Smooth muscle cell (in vitro differentiated cells): ENCODE measurements around the gene SCAMP2. TPM values are rescaled to one million over a fixed set of nuclear protein-coding genes. Genes with fewer than 3 reads are reported as not detected.

Source experiments
- DNase-seq: peaks from one replicate; lab custom pipeline; 2025; ENCODE audit not compliant: unreplicated experiment; lab: John Stamatoyannopoulos, UW
- H2AFZ ChIP-seq: fragments of 200-600 bp; sonication (generic); 2 replicates; pipeline ENCODE4 v1.6.0; 2016; ENCODE audit warnings: antibody characterized with exemption, low read depth, mild to moderate bottlenecking
- H3F3A ChIP-seq: fragments of 200-600 bp; sonication (generic); 2 replicates; pipeline ENCODE4 v1.6.0; 2017; ENCODE audit warnings: antibody characterized with exemption, low read depth
- H3K27ac ChIP-seq: fragments of 200-600 bp; sonication (generic); 2 replicates; pipeline ENCODE4 v1.5.1; 2016; ENCODE audit warnings: low read depth, mild to moderate bottlenecking
- H3K27me3 ChIP-seq: fragments of 200-600 bp; sonication (generic); 2 replicates; pipeline ENCODE4 v1.6.1; 2016; ENCODE audit warnings: low read depth, mild to moderate bottlenecking
- H3K36me3 ChIP-seq: fragments of 200-600 bp; sonication (generic); 2 replicates; pipeline ENCODE4 v1.5.1; 2016; ENCODE audit warnings: low read depth
- H3K4me1 ChIP-seq: fragments of 200-600 bp; sonication (generic); 2 replicates; pipeline ENCODE4 v1.5.1; 2016; ENCODE audit warnings: low read depth
- H3K4me2 ChIP-seq: fragments of 200-600 bp; sonication (generic); 2 replicates; pipeline ENCODE4 v1.6.0; 2016; ENCODE audit warnings: mild to moderate bottlenecking
- H3K4me3 ChIP-seq: fragments of 200-600 bp; sonication (generic); 2 replicates; pipeline ENCODE4 v1.5.1; 2016; ENCODE audit warnings: mild to moderate bottlenecking
- H3K79me2 ChIP-seq: fragments of 200-600 bp; sonication (generic); 2 replicates; pipeline ENCODE4 v1.6.0; 2016; ENCODE audit warnings: low read depth, mild to moderate bottlenecking
- H3K9ac ChIP-seq: fragments of 200-600 bp; sonication (generic); 2 replicates; pipeline ENCODE4 v1.6.0; 2016; ENCODE audit warnings: low read depth
- H3K9me3 ChIP-seq: fragments of 200-600 bp; sonication (generic); replicated peaks from 2 replicates; pipeline ENCODE4 v1.5.1; 2016; ENCODE audit warnings: low read depth
- H4K20me1 ChIP-seq: fragments of 200-600 bp; sonication (generic); 2 replicates; pipeline ENCODE4 v1.6.0; 2016; ENCODE audit warnings: low read depth
- WGBS: methylation state at CpG from one replicate; pipeline ENCODE4 v1.1.7; 2016; ENCODE audit warnings: low lambda C conversion rate; 5-methylcytosine and 5-hydroxymethylcytosine counted together
- polyA plus RNA-seq: library from polyadenylated mRNA; unstranded; fragments of >200 nt; fragmentation: Nextera tagmentation; extraction: Ambion mirVana; gene quantifications from 2 replicates; pipeline ENCODE4 v1.2.1, GENCODE V29; 2016
- total RNA-seq: library from RNA; depleted of rRNA; stranded (reverse); fragments of >200 nt; gene quantifications from 2 replicates; pipeline ENCODE4 v1.2.3, GENCODE V29; 2014
- TF ChIP-seq, protein P1 (sequence below): fragments of 200-600 bp; sonication (generic); IDR thresholded peaks from 2 replicates; pipeline ENCODE4 v1.5.1; 2017; ENCODE audit warnings: borderline replicate concordance, mild to moderate bottlenecking, antibody characterized with exemption; ENCODE audit not compliant: insufficient read depth, poor library complexity, severe bottlenecking

Gene SCAMP2
- total and polyA plus RNA-seq, 2 experiments from 2014 or later, result 55.5 to 80.3 TPM

DNA sequence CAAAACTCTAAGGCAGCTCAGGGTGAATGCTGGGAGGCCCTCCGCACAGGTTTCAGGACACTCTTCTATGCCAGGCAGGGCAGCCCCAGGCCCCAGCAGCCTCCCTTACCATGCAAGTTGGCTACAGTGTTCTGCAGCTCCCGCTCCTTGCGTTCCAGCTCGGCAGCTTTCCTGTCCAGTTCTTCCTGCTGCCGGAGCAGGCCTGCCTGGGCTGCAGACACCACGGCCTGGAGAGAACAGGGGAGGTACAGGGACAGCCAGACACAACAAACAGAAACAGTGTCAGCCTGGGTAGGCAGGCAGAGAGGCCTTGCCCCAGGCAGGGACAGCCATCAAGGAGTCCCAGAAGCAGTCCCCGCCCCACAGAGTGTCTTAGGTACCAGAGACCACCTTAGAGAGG is 21.2 kb downstream of the SCAMP2 start:
- H3K9ac ChIP-seq, result no peak overlapping the region
- WGBS, result 86% methylated on average over 7 of the region's 7 CpGs
- no peak overlapping the region for H3K4me2 ChIP-seq

DNA sequence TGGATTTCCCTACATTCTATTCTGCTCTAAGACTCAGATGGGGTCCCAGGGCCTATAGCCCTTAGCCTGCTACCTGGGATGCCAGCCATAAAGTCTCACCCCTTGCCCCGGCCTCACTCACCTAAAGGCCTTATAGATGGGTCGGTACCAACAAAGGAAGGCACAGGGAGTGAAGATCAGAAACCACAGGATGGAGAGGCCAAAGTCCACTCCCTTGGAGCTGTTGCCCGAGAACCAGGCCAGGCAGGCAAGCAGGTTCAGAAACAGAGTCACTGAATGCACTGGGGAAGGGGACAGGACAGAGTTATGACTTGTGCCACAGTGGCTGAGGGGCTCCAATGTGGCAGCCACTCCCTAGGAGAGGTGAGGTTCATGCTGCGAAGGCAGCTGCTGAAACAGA is 22.8 kb downstream of the SCAMP2 start:
- DNase-seq, result no peak
- Histone ChIP-seq H3K9ac (no peak overlapping the region), H2AFZ (no peak overlapping the region), H3K79me2 (no peaks in the 10 kb centered on the region), H3K4me3 (no peak overlapping the region), H3K4me2 (no peak overlapping the region), H3K36me3 (no peaks in the 10 kb centered on the region), H3K9me3 (no peaks in the 10 kb centered on the region), H3K27me3 (no peaks in the 10 kb centered on the region), H4K20me1 (peaks cover 14% of the 10 kb centered on the region), H3F3A (no peaks in the 10 kb centered on the region), H3K4me1 (no peaks in the 10 kb centered on the region), H3K27ac (no peak overlapping the region)
- TF ChIP-seq, protein P1, sequence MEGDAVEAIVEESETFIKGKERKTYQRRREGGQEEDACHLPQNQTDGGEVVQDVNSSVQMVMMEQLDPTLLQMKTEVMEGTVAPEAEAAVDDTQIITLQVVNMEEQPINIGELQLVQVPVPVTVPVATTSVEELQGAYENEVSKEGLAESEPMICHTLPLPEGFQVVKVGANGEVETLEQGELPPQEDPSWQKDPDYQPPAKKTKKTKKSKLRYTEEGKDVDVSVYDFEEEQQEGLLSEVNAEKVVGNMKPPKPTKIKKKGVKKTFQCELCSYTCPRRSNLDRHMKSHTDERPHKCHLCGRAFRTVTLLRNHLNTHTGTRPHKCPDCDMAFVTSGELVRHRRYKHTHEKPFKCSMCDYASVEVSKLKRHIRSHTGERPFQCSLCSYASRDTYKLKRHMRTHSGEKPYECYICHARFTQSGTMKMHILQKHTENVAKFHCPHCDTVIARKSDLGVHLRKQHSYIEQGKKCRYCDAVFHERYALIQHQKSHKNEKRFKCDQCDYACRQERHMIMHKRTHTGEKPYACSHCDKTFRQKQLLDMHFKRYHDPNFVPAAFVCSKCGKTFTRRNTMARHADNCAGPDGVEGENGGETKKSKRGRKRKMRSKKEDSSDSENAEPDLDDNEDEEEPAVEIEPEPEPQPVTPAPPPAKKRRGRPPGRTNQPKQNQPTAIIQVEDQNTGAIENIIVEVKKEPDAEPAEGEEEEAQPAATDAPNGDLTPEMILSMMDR, result no peak
- 96% methylated on average over 4 of the region's 4 CpGs for WGBS

More for the DNA sequence above, 21.2 kb downstream of the SCAMP2 start:
- Histone ChIP-seq H3K27me3 (no peaks in the 10 kb centered on the region), H3F3A (no peaks in the 10 kb centered on the region), H3K27ac (no peak overlapping the region), H3K4me3 (no peak overlapping the region), H2AFZ (no peak overlapping the region), H3K79me2 (no peaks in the 10 kb centered on the region), H3K4me1 (no peaks in the 10 kb centered on the region), H3K9me3 (no peaks in the 10 kb centered on the region), H3K36me3 (no peaks in the 10 kb centered on the region), H4K20me1 (peaks cover 28% of the 10 kb centered on the region)
- no peak for DNase-seq
- TF ChIP-seq, protein P1, result no peak

DNA sequence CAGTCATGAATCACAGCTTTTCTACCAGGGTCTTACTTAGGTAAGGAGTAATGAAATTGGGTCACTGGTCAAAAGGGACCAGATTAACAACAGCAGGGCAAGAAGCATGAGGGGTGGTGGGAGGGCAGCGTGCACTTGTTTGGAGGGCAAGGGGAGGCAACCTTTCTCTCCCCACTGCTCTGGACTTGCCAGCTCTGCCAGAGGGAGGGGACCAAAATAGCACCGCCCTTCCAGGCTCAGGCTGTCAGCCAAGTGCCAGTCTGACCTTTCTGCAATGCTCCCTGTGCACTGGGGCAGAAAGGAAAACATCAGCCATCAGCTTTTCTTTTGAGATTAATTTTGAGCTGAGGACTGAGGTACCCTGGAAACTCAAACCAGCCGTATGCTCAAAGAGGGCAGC is 25.7 kb downstream of the SCAMP2 start:
- Histone ChIP-seq H3K4me1 (peaks cover 16% of the 10 kb centered on the region), H3F3A (peaks cover 4% of the 10 kb centered on the region), H3K27me3 (no peaks in the 10 kb centered on the region), H3K36me3 (no peaks in the 10 kb centered on the region), H3K4me3 (no peak overlapping the region), H3K27ac (no peak overlapping the region), H3K9me3 (no peaks in the 10 kb centered on the region), H4K20me1 (no peaks in the 10 kb centered on the region), H2AFZ (no peak overlapping the region), H3K4me2 (no peak overlapping the region), H3K9ac (no peak overlapping the region), H3K79me2 (no peaks in the 10 kb centered on the region)
- 98% methylated on average over 3 of the region's 3 CpGs for WGBS
- DNase-seq, result no peak
- TF ChIP-seq, protein P1, result no peak

DNA sequence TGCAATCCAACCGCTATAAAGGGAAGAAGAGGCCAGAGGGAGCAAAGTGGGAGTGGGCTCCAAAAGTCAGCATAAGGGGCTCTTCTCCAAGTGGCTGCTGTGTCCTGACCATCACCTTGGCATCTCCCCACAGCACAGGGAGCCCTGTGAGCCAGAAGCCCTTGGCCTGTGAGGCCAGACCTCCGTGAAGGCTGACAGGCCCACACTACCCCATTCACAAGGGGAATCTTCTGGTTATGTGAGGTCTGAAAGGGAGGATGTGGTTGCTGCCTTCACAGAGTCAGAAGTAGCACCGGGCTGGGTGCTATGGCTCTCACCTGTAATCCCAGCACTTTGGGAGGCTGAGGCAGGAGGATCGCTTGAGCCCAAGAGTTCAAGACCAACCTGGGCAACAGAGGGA is 27.6 kb downstream of the SCAMP2 start:
- Histone ChIP-seq H3K79me2 (no peaks in the 10 kb centered on the region), H3K27me3 (no peaks in the 10 kb centered on the region), H3K4me2 (no peak overlapping the region), H3K4me1 (peaks cover 16% of the 10 kb centered on the region), H3F3A (peaks cover 4% of the 10 kb centered on the region), H2AFZ (no peak overlapping the region), H3K36me3 (no peaks in the 10 kb centered on the region), H4K20me1 (no peaks in the 10 kb centered on the region), H3K27ac (no peak overlapping the region), H3K9me3 (no peaks in the 10 kb centered on the region), H3K9ac (no peak overlapping the region), H3K4me3 (no peak overlapping the region)
- no peak for DNase-seq
- WGBS, result 97% methylated on average over 4 of the region's 4 CpGs
- TF ChIP-seq, protein P1, result no peak
